Loucy (cell line): ENCODE measurements around the gene F5.

Experiments
- CTCF ChIP-seq: fragments of 200-600 bp; sonication (generic); conservative IDR thresholded peaks from 2 replicates; pipeline ENCODE4 v1.5.1; 2014; ENCODE audit warnings: mild to moderate bottlenecking, antibody characterized with exemption, low read length
- EZH2phosphoT487 ChIP-seq: fragments of 200-600 bp; IDR thresholded peaks from 2 replicates; pipeline ENCODE4 v1.6.1; 2018; ENCODE audit warnings: antibody characterized with exemption, mild to moderate bottlenecking, moderate library complexity, borderline replicate concordance

DNA sequence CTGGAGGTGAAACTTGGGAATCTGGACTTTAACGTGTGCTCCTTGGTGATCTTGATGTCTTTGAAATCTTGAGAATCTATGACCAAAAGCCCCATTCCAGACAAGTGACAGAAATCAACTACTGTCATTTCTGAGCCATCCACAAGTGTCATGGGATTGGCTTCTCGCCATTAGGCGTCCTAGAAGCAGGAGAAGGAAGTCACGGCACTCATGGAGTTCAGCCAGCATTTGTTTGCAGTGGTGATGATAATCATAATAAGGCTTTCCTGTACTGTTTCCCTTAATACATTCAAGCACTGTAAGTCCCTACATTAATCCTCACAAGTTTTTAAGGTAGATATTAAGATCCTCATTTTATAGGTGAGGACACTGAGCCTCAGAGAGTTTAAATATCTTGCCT is 11.9 kb downstream of the F5 start:
- TF ChIP-seq CTCF (no peak), EZH2phosphoT487 (no peak)
